ENCODE results near the gene OBSL1.

OBSL1 gene

DNA sequence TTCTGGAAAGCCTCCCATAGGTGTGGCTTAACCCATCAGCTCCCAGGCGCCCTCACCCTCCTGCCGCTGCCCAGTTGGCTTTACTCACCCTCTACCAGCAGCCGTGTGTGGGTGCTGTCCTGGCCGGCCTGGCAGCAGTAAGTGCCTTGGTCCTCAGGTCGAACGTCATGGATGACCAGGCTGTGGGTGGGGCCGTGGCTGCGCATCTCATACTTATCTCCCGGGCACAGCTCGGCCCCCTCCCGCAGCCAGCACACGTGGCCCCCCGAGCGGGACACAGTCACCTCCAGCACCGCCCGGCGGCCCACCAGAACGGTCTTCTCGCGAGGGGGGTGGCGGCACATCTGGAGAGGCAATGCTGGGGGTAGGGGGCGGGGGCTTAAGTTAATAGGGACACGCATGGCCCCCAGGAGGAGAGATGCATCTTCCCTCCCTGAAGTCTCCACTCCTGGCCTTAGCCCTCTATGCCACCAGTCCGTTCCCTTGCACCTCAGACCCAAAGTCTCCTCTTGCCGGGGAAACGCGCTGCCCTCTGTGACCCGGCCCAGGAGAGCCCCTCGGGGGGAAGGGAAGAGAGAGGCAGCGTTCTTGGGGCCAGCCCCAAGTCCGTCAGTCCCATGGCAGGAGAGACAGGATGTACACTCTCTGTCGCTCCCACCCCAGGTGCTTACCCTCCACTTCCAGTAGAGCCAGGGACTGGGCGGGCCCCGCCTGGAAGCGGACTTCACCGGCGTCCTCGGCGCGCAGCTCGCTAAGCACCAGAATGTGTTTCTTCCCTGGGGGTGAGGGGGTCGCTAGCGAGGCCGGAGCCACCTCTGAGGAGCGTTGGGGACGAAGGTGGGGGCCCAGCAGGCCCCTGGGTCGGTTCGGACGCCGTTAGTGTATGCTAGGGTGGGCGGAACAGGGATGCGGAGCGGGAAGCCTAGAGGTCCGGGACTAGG lies 19.6 kb downstream of the OBSL1 start:
- no peaks in the 10 kb centered on the region for H3K36me3 ChIP-seq (ENCODE audit: control insufficient read depth in 2 of 2, insufficient read depth in 2 of 2, low read length in 2 of 2)
- no peak overlapping the region for H3K9ac ChIP-seq (ENCODE audit: low read depth in 1 of 2, low read length in 2 of 2)
- peaks cover 17 to 22% of the 10 kb centered on the region in 2 donors for H3K27me3 ChIP-seq (ENCODE audit: control insufficient read depth in 2 of 2, insufficient read depth in 2 of 2, low read length in 2 of 2)
- H3K9me3 ChIP-seq (ENCODE audit: control insufficient read depth in 2 of 2, low read length in 2 of 2) = no peaks in the 10 kb centered on the region
- H3K4me1 ChIP-seq (ENCODE audit: control insufficient read depth in 2 of 2, insufficient read depth in 2 of 2, low read length in 2 of 2) = peaks cover 8 to 9% of the 10 kb centered on the region in 2 donors
- H3K4me3 ChIP-seq (ENCODE audit: low read length in 2 of 2) = peak overlapping the region; percentile 64
- no peak overlapping the region for H3K27ac ChIP-seq (ENCODE audit: low read depth in 2 of 2, low read length in 2 of 2)

GRCh38 chr2:219549619-219550018 lies 21.7 kb downstream of the OBSL1 start:
- Histone ChIP-seq H3K27me3 (ENCODE audit: control insufficient read depth in 2 of 2, insufficient read depth in 2 of 2, low read length in 2 of 2) (peaks cover 16 to 22% of the 10 kb centered on the region in 2 donors), H3K27ac (ENCODE audit: low read depth in 2 of 2, low read length in 2 of 2) (no peak overlapping the region), H3K9me3 (ENCODE audit: control insufficient read depth in 2 of 2, low read length in 2 of 2) (no peaks in the 10 kb centered on the region), H3K36me3 (ENCODE audit: control insufficient read depth in 2 of 2, insufficient read depth in 2 of 2, low read length in 2 of 2) (no peaks in the 10 kb centered on the region), H3K4me3 (ENCODE audit: low read length in 2 of 2) (no peak overlapping the region), H3K9ac (ENCODE audit: low read depth in 1 of 2, low read length in 2 of 2) (no peak overlapping the region), H3K4me1 (ENCODE audit: control insufficient read depth in 2 of 2, insufficient read depth in 2 of 2, low read length in 2 of 2) (peaks cover 8 to 10% of the 10 kb centered on the region in 2 donors)

DNA sequence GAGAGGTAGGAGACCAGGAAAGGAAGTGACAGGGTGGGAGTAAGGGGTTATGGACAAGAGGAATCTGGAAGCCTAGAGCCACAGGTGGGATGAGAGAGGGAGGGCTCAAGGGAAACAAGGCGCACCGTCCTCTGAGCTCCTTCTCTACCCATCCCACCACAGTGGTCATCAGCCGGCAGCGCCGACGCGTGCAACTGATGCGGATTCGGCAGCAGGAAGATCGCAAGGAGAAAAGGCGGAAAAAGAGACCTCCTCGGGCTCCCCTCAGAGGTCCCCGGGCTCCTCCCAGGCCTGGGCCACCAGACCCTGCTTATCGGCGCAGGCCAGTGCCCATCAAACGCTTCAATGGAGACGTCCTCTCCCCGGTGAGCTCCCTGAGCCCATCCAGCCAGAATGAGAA lies 22.3 kb downstream of the OBSL1 start:
- H3K4me3 ChIP-seq (ENCODE audit: low read length in 2 of 2) = no peak overlapping the region
- H3K36me3 ChIP-seq (ENCODE audit: control insufficient read depth in 2 of 2, insufficient read depth in 2 of 2, low read length in 2 of 2) = no peaks in the 10 kb centered on the region
- peaks cover 11 to 21% of the 10 kb centered on the region in 2 donors for H3K27me3 ChIP-seq (ENCODE audit: control insufficient read depth in 2 of 2, insufficient read depth in 2 of 2, low read length in 2 of 2)
- no peak overlapping the region for H3K9ac ChIP-seq (ENCODE audit: low read depth in 1 of 2, low read length in 2 of 2)
- no peaks in the 10 kb centered on the region for H3K9me3 ChIP-seq (ENCODE audit: control insufficient read depth in 2 of 2, low read length in 2 of 2)
- H3K4me1 ChIP-seq (ENCODE audit: control insufficient read depth in 2 of 2, insufficient read depth in 2 of 2, low read length in 2 of 2) = peaks cover 12 to 16% of the 10 kb centered on the region in 2 donors
- H3K27ac ChIP-seq (ENCODE audit: low read depth in 2 of 2, low read length in 2 of 2) = no peak overlapping the region

GRCh38 chr2:219547621-219548020 lies 23.7 kb downstream of the OBSL1 start:
- Histone ChIP-seq H3K27ac (ENCODE audit: low read depth in 2 of 2, low read length in 2 of 2) (no peak overlapping the region), H3K4me1 (ENCODE audit: control insufficient read depth in 2 of 2, insufficient read depth in 2 of 2, low read length in 2 of 2) (peaks cover 11 to 15% of the 10 kb centered on the region in 2 donors), H3K27me3 (ENCODE audit: control insufficient read depth in 2 of 2, insufficient read depth in 2 of 2, low read length in 2 of 2) (peaks cover 0 to 9% of the 10 kb centered on the region in 2 donors), H3K9me3 (ENCODE audit: control insufficient read depth in 2 of 2, low read length in 2 of 2) (no peaks in the 10 kb centered on the region), H3K4me3 (ENCODE audit: low read length in 2 of 2) (no peak overlapping the region), H3K9ac (ENCODE audit: low read depth in 1 of 2, low read length in 2 of 2) (no peak overlapping the region), H3K36me3 (ENCODE audit: control insufficient read depth in 2 of 2, insufficient read depth in 2 of 2, low read length in 2 of 2) (no peaks in the 10 kb centered on the region)

- Histone ChIP-seq H3K9ac (ENCODE audit: low read depth in 1 of 2, low read length in 2 of 2) (no peak overlapping the region), H3K9me3 (ENCODE audit: control insufficient read depth in 2 of 2, low read length in 2 of 2) (no peaks in the 10 kb centered on the region), H3K27me3 (ENCODE audit: control insufficient read depth in 2 of 2, insufficient read depth in 2 of 2, low read length in 2 of 2) (peaks cover 0 to 3% of the 10 kb centered on the region in 2 donors), H3K27ac (ENCODE audit: low read depth in 2 of 2, low read length in 2 of 2) (no peak overlapping the region), H3K4me1 (ENCODE audit: control insufficient read depth in 2 of 2, insufficient read depth in 2 of 2, low read length in 2 of 2) (peaks cover 19 to 23% of the 10 kb centered on the region in 2 donors), H3K36me3 (ENCODE audit: control insufficient read depth in 2 of 2, insufficient read depth in 2 of 2, low read length in 2 of 2) (peaks cover 2% of the 10 kb centered on the region in 2 donors), H3K4me3 (ENCODE audit: low read length in 2 of 2) (no peak overlapping the region)
Measured at GRCh38 chr2:219545943-219546352, 25.4 kb downstream of the OBSL1 start.

DNA sequence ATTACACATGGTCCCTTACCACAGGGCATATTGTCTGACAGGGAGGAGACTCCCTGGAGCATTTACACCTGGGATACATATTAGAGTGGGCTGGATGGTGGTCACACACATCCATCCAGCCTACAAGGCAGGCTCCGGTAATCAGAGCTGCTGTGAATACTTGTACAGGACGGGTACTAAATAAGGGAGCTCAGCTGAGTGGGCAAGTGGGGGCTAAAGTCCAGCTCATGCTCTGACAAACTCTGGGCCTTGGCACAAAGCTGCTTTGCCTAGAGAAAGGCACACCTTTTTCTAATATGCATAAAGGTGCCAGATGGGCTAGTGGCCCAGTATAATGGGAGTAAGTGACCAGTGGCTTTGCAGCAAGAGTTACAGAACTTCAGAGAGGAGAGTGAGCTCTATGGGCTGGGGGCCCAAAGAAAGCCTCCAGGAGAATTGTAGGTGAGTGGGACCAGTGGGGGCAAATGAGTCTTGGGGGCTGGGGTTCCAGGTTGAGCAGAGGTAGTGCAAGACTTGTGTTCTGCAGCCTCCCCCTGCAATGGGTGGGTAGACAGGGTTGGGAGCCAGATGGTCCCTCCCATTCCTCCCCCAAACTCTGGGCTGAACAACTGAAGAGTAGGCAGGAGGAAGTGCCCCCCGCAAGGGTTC lies 25.9 kb downstream of the OBSL1 start:
- Histone ChIP-seq H3K4me1 (ENCODE audit: control insufficient read depth in 2 of 2, insufficient read depth in 2 of 2, low read length in 2 of 2) (peaks cover 19 to 23% of the 10 kb centered on the region in 2 donors), H3K9ac (ENCODE audit: low read depth in 1 of 2, low read length in 2 of 2) (no peak overlapping the region), H3K27ac (ENCODE audit: low read depth in 2 of 2, low read length in 2 of 2) (no peak overlapping the region), H3K36me3 (ENCODE audit: control insufficient read depth in 2 of 2, insufficient read depth in 2 of 2, low read length in 2 of 2) (peaks cover 7% of the 10 kb centered on the region in 2 donors), H3K9me3 (ENCODE audit: control insufficient read depth in 2 of 2, low read length in 2 of 2) (no peaks in the 10 kb centered on the region), H3K4me3 (ENCODE audit: low read length in 2 of 2) (no peak overlapping the region), H3K27me3 (ENCODE audit: control insufficient read depth in 2 of 2, insufficient read depth in 2 of 2, low read length in 2 of 2) (peaks cover 0 to 2% of the 10 kb centered on the region in 2 donors)

DNA sequence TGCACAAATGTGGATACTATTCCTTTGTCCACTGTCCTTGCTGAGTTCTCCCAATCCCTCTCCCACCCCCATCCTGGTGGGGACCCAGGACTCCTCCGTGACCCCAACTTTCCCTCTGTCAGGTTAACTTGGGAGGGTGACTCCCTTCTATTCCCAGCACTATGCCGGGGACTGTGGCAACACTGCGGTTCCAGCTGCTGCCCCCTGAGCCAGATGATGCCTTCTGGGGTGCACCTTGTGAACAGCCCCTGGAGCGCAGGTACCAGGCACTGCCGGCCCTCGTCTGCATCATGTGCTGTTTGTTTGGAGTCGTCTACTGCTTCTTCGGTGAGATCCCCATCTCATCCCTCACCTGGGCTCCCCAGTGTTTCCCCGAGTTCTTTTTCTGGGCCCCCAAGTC lies 26.8 kb downstream of the OBSL1 start:
- Histone ChIP-seq H3K27me3 (ENCODE audit: control insufficient read depth in 2 of 2, insufficient read depth in 2 of 2, low read length in 2 of 2) (no peaks in the 10 kb centered on the region), H3K27ac (ENCODE audit: low read depth in 2 of 2, low read length in 2 of 2) (no peak overlapping the region), H3K4me1 (ENCODE audit: control insufficient read depth in 2 of 2, insufficient read depth in 2 of 2, low read length in 2 of 2) (peaks cover 19 to 23% of the 10 kb centered on the region in 2 donors), H3K9ac (ENCODE audit: low read depth in 1 of 2, low read length in 2 of 2) (no peak overlapping the region), H3K4me3 (ENCODE audit: low read length in 2 of 2) (peak overlapping the region in 1 of 2 donors; percentile 79), H3K9me3 (ENCODE audit: control insufficient read depth in 2 of 2, low read length in 2 of 2) (no peaks in the 10 kb centered on the region), H3K36me3 (ENCODE audit: control insufficient read depth in 2 of 2, insufficient read depth in 2 of 2, low read length in 2 of 2) (peaks cover 9 to 12% of the 10 kb centered on the region in 2 donors)

DNA sequence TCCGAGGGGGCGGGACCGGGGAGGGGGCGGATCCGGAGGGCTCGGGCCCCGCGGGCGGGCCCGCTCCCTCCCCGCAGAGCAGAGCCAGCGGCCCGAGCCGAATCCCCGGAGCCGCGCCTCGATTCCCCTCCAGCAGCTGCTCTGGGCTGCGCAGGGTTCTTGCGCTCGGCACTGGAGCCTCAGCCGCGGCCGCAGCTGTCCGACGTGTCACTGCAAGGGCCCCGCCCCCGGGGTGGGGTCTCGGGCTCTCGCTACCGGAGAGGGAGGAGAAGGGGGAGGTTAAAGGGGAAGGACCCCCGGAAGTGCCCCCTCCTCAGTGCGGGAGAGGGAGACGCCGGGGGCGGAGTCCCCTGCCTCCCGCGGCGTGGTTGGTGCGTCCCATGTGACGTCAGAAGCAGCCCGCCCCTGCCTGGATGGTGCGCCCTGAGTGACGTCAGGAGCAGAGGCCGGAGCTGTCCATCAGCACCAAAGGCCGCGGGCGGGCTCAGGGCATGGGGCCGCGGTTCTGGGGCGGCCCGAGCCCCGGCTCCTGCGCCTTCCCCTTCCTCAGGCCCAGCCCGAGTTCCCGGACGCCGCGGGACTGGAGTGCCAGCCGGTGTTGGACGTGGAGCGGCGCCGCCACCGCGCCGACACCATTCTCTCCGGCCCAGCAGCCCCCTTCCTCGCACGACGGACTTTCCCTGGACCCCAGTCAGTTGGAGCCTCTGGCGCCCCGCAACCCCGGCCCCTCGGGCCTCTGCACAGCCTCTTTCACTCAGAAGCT lies 27.6 kb downstream of the OBSL1 start, which contains the start of the genes CHPF and TMEM198:
Gene CHPF (minus strand): TSS at position 214 of the 763 bp plus-strand sequence. CDS start 271 bp downstream, outside the sequence.
Gene TMEM198 (plus strand): TSS at position 433 of the 763 bp plus-strand sequence. CDS start 700 bp downstream, outside the sequence.
- no peaks in the 10 kb centered on the region for H3K27me3 ChIP-seq (ENCODE audit: control insufficient read depth in 2 of 2, insufficient read depth in 2 of 2, low read length in 2 of 2)
- no peaks in the 10 kb centered on the region for H3K9me3 ChIP-seq (ENCODE audit: control insufficient read depth in 2 of 2, low read length in 2 of 2)
- H3K9ac ChIP-seq (ENCODE audit: low read depth in 1 of 2, low read length in 2 of 2) = peak within 1 kb of the TSS; percentile 71 to 76
- H3K4me1 ChIP-seq (ENCODE audit: control insufficient read depth in 2 of 2, insufficient read depth in 2 of 2, low read length in 2 of 2) = peaks cover 19 to 23% of the 10 kb centered on the region in 2 donors
- peak within 1 kb of the TSS; percentile 88 to 92 for H3K27ac ChIP-seq (ENCODE audit: low read depth in 2 of 2, low read length in 2 of 2)
- H3K36me3 ChIP-seq (ENCODE audit: control insufficient read depth in 2 of 2, insufficient read depth in 2 of 2, low read length in 2 of 2) = peaks cover 9 to 16% of the 10 kb centered on the region in 2 donors
- peak within 1 kb of the TSS; percentile 71 to 79 for H3K4me3 ChIP-seq (ENCODE audit: low read length in 2 of 2)

GRCh38 chr2:219542931-219543595 lies 28.3 kb downstream of the OBSL1 start:
- Histone ChIP-seq H3K27me3 (ENCODE audit: control insufficient read depth in 2 of 2, insufficient read depth in 2 of 2, low read length in 2 of 2) (no peaks in the 10 kb centered on the region), H3K4me1 (ENCODE audit: control insufficient read depth in 2 of 2, insufficient read depth in 2 of 2, low read length in 2 of 2) (peaks cover 19 to 23% of the 10 kb centered on the region in 2 donors), H3K27ac (ENCODE audit: low read depth in 2 of 2, low read length in 2 of 2) (peak overlapping the region; percentile 88 to 92), H3K4me3 (ENCODE audit: low read length in 2 of 2) (peak overlapping the region; percentile 71 to 79), H3K9me3 (ENCODE audit: control insufficient read depth in 2 of 2, low read length in 2 of 2) (no peaks in the 10 kb centered on the region), H3K36me3 (ENCODE audit: control insufficient read depth in 2 of 2, insufficient read depth in 2 of 2, low read length in 2 of 2) (peaks cover 9 to 16% of the 10 kb centered on the region in 2 donors), H3K9ac (ENCODE audit: low read depth in 1 of 2, low read length in 2 of 2) (peak overlapping the region; percentile 71 to 76)
